HG03432 (cell line): ENCODE measurements around the gene KLHL9.

Experiments
- ATAC-seq: cut with Tn5 transposase; IDR thresholded peaks from one replicate; pipeline ENCODE4 v1.9.1; 2021; ENCODE audit warnings: mild to moderate bottlenecking, moderate library complexity; ENCODE audit not compliant: unreplicated experiment

The KLHL9 gene

DNA sequence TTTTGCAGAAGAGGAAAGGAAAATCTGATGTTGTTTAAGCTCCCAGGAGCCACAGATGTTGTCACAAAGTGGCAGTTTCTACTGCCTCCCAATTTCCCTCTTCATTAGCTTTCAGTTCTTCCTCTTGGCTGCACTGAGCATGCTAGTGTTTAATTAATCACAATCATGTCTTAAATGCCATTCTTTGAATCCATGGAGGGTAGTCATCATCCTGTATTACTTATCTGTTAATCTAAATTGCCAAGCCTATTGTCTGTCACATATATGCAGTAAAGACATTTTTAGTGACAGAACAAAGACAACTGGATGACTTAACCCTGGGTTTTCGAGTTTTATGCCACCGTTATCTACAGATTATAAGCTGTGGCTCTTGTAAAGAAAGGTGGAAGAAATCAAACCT is 14.7 kb downstream of the KLHL9 start:
- ATAC-seq: no peak

DNA sequence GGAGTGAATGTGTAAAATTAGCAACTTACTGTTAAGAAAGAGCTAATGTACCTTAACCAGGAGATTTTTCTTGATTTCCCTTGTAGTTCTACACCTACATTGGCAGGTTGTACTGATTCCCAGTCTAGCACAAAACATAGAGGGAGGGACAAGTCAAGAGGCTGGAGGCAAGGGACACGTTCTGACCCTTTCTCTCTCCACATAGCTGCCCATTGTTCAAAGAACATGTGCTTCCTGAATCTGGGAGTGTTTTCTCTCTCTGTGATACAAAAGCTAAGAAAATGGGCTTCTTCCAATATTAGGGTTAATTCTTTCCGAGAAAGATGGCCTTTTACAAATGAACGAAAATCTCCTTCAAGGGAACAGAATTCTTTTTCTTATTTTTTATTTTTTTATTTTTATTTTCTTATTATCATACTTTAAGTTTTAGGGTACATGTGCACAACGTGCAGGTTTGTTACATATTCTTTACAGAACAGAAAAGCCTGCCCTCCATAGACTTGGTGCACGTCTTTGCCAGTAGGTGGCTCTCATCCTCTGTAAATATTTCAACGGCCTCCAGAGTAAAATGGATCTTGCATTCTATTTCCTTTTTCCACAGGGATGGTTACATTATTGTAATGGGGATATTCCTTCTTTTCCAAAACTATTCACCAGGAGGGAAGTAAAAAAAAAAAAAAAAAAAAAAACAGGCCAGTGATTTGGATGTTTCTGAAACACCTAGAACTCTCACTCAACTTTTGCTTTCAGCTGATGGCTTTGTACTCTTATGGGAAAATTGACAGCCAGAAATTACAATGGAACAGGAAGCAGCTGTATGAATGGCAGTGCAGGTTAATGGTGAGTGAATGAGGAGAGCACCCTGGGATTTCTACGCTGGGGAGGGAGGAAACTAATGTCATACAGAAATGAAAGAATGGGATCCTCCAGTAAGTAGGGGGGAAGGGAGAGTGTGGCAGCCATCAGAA is 17.0 kb downstream of the KLHL9 start:
- ATAC-seq: peak; percentile 84

DNA sequence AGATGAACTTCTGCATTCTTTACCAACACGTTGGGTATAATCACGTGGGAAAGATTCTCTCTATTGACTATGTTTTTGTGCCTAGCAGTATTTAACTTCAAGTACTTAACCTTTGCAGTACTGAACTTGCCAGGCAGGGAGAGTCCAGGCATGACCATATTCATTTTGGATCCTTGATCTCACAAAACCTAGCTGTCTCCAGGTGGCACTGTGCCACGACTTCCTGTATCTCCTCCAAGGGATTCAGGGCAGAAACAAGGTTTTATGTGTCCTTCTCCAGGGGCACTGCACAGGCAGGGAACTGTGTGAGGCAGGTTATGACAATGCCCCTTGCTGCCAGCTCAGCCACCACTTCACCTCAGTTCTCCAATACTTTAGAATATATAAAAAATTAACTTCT is 18.3 kb downstream of the KLHL9 start:
- ATAC-seq: no peak

DNA sequence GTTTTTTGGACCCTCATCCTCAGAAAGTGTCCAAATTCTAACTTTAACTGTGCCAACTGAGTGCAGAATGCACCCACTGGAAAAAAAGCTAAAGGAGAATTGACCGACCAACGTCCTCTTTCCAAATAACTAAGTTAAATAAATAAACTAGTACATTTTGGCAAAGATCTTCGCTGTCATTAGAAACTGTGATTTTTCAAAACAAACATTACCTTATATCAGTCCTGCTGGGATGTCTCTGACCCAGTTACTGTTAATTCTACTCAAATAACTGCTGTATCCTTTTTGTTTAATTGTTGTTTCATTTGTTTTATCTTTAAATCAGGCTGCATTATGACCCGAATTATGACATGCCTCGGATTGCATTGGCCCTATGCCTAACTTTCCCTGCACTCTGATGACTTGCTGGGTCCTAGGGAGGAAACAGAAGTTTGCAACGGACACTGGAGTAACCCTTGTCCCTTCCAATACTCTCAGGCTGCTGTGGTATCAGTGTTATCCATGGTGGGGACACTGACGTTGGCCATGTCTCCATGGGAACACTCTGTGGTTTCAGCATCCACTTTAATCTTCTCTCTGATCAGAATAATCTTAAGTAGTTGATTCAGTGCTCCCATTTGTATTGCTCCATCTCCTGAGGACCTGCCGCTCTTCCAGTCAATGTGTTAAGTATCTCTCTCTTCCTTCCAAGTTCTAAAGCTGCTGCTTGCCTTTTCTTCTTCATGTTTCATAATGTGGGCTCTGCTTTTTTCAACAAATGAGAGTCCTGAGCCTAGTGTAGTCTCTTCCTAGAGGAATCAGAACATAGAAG is 19.0 kb downstream of the KLHL9 start:
- ATAC-seq: no peak

DNA sequence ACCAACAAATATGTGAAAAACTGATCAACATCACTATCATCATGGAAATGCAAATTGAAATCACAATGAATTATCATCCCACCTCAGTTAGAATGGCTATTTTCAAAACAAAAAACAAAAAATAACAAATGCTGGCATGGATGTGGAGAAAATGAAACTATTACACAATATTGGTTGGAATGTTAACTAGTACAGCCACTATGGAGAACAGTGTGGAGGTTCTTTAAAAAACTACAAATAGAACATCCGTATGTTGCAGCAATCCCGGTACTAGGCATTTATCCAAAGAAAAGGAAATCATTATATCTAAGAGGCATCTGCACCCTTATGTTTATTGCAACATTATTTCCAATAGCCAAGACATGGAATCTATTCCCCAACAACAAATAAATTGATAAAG is 21.1 kb downstream of the KLHL9 start:
- no peak for ATAC-seq

DNA sequence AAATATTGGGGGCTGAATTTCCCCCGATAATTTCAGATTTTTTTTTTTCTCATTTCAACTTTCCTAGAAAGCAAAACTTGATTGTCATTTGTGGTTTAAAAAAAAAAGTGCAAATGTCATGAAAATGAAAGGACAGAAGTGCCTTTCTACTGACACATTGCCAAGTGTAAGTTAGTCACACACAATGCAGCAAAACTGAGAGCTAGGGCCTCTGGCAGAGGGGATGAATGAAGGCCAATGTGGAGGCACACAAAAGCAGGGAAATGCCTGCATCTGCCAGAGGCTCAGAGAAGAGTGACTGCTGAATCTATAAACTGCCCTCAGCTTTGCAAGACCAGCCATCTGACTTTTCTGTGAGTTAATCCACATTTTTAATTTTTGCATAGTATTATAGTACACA is 23.3 kb downstream of the KLHL9 start:
- ATAC-seq: peak; percentile 80

DNA sequence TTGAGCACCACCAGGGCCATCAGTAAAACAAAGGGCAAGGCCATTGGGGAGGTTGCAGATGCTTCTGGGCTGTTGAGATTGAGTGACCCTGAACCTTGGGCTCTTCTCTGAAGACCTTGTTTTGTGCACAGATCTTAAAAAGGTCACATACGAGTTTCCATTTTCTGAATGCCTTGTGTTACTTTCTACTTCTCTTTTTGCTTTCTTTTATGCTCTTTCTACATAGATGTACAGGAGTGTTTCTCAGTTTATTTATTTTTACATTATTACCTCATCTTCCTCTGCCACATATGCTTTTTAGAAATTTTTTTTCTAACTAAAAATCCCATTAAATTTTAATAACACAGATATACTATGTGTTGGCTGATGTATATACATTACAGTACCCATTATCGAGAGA is 30.0 kb downstream of the KLHL9 start, which contains the start of gene IFNA5:
Gene IFNA5, minus strand, starts transcription at position 101 of the 400 bp plus-strand sequence. Its CDS starts 57 bp downstream, at position 44.
- ATAC-seq: no peak

DNA sequence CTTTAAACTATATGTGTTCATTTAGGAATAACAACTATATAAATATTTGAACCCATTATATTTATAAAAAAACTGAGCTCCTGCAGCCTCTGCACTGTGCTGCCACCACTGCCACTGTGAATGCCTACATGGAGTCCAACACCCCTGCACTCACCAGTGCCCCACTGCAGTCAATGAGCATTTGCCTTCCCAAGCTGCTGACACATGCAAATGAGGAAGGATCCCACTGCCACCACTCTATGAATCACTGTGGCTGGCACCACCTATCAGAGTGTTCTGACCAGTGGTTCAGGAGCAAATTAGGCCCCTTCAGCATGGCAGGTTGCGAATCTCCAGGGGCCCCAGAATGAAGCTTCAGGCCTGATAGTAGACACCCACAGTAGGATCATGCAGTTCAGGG is 39.2 kb downstream of the KLHL9 start:
- ATAC-seq: peak; percentile 34

DNA sequence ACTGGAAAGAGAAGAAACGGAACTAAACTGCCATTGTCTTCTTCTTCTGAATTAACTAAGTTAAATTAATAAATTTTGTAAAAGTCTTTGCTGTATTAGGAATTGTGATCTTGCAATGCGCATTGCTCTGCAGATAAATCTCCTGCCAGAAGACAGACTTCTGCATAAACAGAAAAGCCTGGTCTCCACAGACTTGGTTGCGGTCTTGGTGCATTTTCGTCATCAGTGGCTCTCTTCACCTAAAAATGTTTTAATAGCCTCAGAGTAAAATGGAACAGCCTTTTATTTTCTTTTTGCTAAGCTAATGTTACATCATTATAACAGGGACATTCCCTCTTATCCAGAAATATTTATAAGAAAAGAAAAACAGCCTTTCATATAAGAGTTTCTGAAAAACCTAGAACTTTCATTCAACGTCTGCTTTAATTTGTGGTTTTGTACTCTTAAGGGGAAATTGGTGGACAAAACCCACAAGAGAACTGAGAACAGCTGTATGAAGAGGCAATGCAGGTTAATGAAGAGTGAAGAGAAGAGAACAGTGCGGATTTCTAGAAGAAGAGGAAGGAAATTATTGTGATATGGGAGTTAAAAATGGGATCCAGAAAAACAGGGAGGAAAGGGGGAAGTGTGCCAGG is 40.2 kb downstream of the KLHL9 start:
- ATAC-seq: peak; percentile 73

DNA sequence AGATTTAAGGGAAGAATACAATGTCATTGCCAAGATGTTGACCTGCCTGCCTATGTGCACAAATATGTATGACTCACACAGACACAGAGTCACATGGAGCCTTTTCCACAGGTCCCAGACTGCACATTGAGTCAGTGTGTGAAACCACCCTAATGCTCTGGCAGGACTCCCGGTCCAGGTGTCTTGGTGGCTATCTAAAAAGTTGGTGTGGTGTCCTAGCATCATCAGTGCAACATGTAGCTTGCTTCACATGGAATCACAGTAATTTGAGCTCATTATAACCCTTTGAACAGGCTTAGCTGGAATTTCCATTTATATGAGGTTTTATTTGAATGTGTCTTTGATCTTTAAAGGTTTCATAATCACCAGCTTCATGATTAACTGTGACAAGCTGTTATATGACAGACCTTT is 40.8 kb downstream of the KLHL9 start:
- ATAC-seq: peak; percentile 76

DNA sequence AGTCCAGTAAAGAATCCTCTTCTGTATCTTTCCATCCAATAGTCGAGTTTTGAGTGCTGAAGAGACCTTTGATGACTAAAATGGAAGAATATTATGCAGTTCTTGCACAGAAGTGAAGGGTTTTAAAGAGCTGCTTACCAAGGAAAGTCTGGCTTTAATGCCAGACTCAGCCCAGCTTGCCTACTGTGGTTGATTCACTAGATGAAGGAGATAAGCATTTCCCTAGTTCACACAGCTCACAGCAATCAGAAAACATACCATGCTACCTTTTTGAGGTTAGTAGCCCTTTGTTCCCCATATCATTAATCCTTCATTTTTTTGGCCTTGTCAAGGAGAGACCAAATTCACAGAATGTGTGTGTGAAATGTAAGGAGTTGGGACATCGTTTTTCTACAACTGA is 45.4 kb downstream of the KLHL9 start:
- ATAC-seq: no peak

DNA sequence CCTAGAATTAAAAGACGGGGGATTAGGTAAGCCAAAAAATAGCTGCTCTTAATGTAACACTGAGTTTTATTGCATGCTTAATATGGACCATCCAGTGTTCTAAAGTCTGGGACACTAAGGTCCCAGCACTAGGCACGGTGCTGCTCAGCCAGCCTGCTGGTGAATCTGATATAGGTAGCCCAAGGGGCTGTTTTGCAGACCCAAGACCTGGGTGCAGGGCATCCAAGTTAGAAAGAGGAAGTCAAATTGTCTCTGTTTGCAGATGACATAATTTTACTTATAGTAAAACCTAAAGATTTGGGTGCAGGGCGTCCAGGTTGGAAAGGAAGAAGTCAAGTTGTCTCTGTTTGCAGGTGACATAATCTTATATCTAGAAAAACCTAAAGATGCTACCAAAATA is 47.9 kb downstream of the KLHL9 start:
- no peak for ATAC-seq

DNA sequence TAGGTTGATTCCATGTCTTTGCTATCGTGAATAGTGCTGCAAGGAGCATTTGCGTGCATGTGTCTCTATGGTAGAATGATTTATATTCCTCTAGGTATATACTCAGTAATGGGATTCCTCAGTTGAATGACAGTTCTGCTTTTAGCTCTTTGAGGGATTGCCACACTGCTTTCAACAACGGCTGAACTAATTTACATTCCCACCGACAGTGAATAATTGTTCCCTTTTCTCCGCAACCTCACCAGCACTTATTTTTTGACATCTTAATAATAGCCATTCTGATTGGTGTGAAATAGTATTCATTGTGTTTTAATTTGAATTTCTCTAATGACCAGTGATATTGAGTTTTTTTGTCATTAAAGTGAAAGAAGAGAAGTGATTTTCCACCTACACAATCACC is 48.5 kb downstream of the KLHL9 start:
- ATAC-seq: no peak

DNA sequence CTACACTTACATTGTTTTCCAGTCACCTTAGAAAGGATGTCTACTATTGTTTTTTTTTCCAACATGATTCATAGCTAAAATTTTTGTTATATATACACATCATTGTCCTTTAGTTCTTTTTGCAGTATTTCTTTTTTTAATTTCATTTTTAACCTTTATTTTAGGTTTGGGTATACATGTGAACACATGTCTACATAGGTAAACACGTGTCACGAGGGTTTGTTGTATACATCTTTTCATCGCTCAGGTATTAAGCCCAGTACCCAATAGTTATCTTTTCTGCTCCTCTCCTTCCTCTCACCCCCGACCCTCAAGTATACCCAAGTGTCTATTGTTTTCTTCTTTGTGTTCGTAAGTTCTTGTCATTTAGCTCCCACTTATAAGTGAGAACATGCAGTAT is 49.1 kb downstream of the KLHL9 start:
- ATAC-seq: no peak

DNA sequence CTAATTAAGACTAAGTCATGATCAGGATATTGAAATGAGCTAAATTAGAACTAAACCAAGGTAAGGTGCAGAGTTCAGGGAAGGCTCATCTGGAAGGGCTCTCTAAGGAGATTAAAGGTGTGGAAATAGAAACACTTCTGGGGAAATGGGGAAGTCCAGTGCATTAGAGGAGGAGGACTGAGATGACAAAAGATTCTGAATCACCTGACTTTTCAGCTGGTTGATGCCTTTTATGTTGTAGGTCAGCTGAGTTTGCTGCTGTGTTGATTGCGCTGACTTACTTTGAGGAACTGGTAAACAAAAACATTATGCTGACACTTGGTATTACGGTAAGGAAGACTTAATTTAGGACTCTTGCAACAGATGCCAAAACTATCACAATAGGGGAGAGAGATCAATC is 53.9 kb downstream of the KLHL9 start:
- no peak for ATAC-seq
